ENCODE results near the gene SLC49A4.
"Not testable (repeated sequence)": the region's sequence is repeated elsewhere in the genome, so short reads cannot be mapped to it uniquely, and the experiment has no call there.

Gene SLC49A4

GRCh38 chr3:122794779-122795673 is at the start of gene SLC49A4:
Gene SLC49A4 (plus strand): TSS chr3:122795069. CDS start chr3:122795193, 124 bp downstream.
- DNase-seq, result no peak

- DNase-seq, result no peak
Measured at GRCh38 chr3:122745369-122746021, 49.4 kb upstream of the SLC49A4 start.

GRCh38 chr3:122747295-122747694 is 47.6 kb upstream of the SLC49A4 start:
- DNase-seq, result not testable (repeated sequence)

GRCh38 chr3:122748347-122748746 is 46.5 kb upstream of the SLC49A4 start:
- no peak for DNase-seq

- DNase-seq, result no peak
Measured at GRCh38 chr3:122754929-122755328, 39.9 kb upstream of the SLC49A4 start.

- DNase-seq, result no peak
Measured at GRCh38 chr3:122755491-122755890, 39.4 kb upstream of the SLC49A4 start.

GRCh38 chr3:122758877-122759560 is 35.9 kb upstream of the SLC49A4 start:
- no peak for DNase-seq

GRCh38 chr3:122760453-122761271 is 34.2 kb upstream of the SLC49A4 start:
- DNase-seq, result no peak

GRCh38 chr3:122766430-122766829 is 28.4 kb upstream of the SLC49A4 start:
- no peak for DNase-seq

GRCh38 chr3:122767540-122768372 is 27.1 kb upstream of the SLC49A4 start:
- DNase-seq, result no peak

- DNase-seq, result no peak
Measured at GRCh38 chr3:122770521-122771202, 24.2 kb upstream of the SLC49A4 start.

- DNase-seq, result no peak
Measured at GRCh38 chr3:122772827-122773226, 22.0 kb upstream of the SLC49A4 start.

- no peak for DNase-seq
Measured at GRCh38 chr3:122773944-122774509, 20.8 kb upstream of the SLC49A4 start.

- no peak for DNase-seq
Measured at GRCh38 chr3:122774564-122774963, 20.3 kb upstream of the SLC49A4 start.

- no peak for DNase-seq
Measured at GRCh38 chr3:122776675-122777468, 18.0 kb upstream of the SLC49A4 start.

GRCh38 chr3:122777563-122777962 is 17.3 kb upstream of the SLC49A4 start:
- no peak for DNase-seq

- DNase-seq, result no peak
Measured at GRCh38 chr3:122782804-122783203, 12.1 kb upstream of the SLC49A4 start.

- DNase-seq, result no peak
Measured at GRCh38 chr3:122784436-122784835, 10.4 kb upstream of the SLC49A4 start.
